ENCODE results near the gene EPHA7. TPM values are rescaled to one million over a fixed set of nuclear protein-coding genes. Genes with fewer than 3 reads are reported as not detected.

EPHA7 gene
- total RNA-seq, 1 experiment from 2014 or later: not detected

DNA sequence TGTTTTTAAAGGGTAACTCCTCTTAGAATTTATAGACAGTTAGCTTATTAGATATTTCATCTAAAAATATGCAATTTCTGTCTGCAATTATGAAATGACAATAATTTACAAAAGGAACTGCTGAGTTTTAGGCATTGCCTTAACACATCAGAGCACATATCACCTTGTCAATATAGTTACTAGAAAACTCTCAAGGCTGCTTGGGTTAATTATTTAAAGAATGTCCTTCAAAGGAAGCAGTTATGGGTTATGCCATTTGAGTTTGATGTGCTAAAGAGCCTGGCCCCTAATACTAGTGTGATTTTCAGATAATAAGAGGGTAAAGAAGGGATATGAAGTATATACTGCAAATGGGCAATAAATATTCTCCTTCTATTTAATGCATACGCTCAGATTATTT is 192.5 kb downstream of the EPHA7 start:
- H3K9me2 ChIP-seq (ENCODE audit: insufficient read depth): no peaks in the 10 kb centered on the region
- ChIA-PET CTCF (no interaction called here), RAD21 (ENCODE audit: low non-redundant PET in 1 of 2, low total read pairs in 2 of 2, uncharacterized antibody in 2 of 2, unreplicated experiment in 2 of 2) (no interaction called here), POLR2A (no interaction called here)
- no peak overlapping the region for H3K9ac ChIP-seq (ENCODE audit: low read length)
- no peaks in the 10 kb centered on the region for H3K4me1 ChIP-seq (ENCODE audit: control insufficient read depth in 1 of 2, insufficient read depth in 2 of 2, low read length in 2 of 2)
- no peak overlapping the region for H2AFZ ChIP-seq (ENCODE audit: low read depth, low read length, poor library complexity, severe bottlenecking)
- no peaks in the 10 kb centered on the region for H3K36me3 ChIP-seq (ENCODE audit: control insufficient read depth in 1 of 2, insufficient read depth in 2 of 2, low read length in 2 of 2)
- no peaks in the 10 kb centered on the region for H4K20me1 ChIP-seq (ENCODE audit: insufficient read depth)
- no peaks in the 10 kb centered on the region for H3K27me3 ChIP-seq (ENCODE audit: insufficient read depth, low read length)
- no peak overlapping the region for H3K4me3 ChIP-seq (replicated peaks in 1 of 2; ENCODE audit: low read depth in 1 of 2, low read length in 2 of 2)
- H3K27ac ChIP-seq (ENCODE audit: low read depth, low read length): no peak overlapping the region
- peaks cover 5% of the 10 kb centered on the region in 2 experiments; a peak in 2 of 4 replicates for H3K9me3 ChIP-seq (ENCODE audit: control insufficient read depth in 1 of 2, insufficient read depth in 1 of 2, low read depth in 1 of 2, low read length in 2 of 2)
- DNase-seq (ENCODE audit: low read depth, low spot score) (no peak), ATAC-seq (no peak)
- no peaks in the 10 kb centered on the region for H3K79me2 ChIP-seq (ENCODE audit: insufficient read depth, low read length)
- intact Hi-C loops (cut with micrococcal nuclease): no loop called here
- H3K4me2 ChIP-seq (ENCODE audit: low read length): no peak overlapping the region
- TF ChIP-seq JUND (IDR thresholded peaks at IDR 0.05): no peak
- no peak for TF ChIP-seq FOSL1 (IDR thresholded peaks at IDR 0.05; ENCODE audit: low read depth)
- TF ChIP-seq EZH2 (IDR thresholded peaks at IDR 0.05): no peak
- TF ChIP-seq ZBTB33 (IDR thresholded peaks at IDR 0.05; ENCODE audit: extremely low read depth, insufficient replicate concordance, low read length): no peak
- no peak for TF ChIP-seq SRF (IDR thresholded peaks at IDR 0.05; ENCODE audit: low read depth)
- no peak for TF ChIP-seq YY1 (IDR thresholded peaks at IDR 0.05; ENCODE audit: extremely low read depth, insufficient replicate concordance, low read depth, low read length)
- TF ChIP-seq TCF7L2 (IDR thresholded peaks at IDR 0.05; ENCODE audit: borderline replicate concordance, extremely low read depth, insufficient read depth, insufficient read length): no peak
- TF ChIP-seq EGR1 (IDR thresholded peaks at IDR 0.05; ENCODE audit: low read depth): no peak
- TF ChIP-seq RAD21 (IDR thresholded peaks at IDR 0.05; ENCODE audit: low read depth): no peak
- no peak for TF ChIP-seq ZFX (IDR thresholded peaks at IDR 0.05)
- TF ChIP-seq, protein P1, sequence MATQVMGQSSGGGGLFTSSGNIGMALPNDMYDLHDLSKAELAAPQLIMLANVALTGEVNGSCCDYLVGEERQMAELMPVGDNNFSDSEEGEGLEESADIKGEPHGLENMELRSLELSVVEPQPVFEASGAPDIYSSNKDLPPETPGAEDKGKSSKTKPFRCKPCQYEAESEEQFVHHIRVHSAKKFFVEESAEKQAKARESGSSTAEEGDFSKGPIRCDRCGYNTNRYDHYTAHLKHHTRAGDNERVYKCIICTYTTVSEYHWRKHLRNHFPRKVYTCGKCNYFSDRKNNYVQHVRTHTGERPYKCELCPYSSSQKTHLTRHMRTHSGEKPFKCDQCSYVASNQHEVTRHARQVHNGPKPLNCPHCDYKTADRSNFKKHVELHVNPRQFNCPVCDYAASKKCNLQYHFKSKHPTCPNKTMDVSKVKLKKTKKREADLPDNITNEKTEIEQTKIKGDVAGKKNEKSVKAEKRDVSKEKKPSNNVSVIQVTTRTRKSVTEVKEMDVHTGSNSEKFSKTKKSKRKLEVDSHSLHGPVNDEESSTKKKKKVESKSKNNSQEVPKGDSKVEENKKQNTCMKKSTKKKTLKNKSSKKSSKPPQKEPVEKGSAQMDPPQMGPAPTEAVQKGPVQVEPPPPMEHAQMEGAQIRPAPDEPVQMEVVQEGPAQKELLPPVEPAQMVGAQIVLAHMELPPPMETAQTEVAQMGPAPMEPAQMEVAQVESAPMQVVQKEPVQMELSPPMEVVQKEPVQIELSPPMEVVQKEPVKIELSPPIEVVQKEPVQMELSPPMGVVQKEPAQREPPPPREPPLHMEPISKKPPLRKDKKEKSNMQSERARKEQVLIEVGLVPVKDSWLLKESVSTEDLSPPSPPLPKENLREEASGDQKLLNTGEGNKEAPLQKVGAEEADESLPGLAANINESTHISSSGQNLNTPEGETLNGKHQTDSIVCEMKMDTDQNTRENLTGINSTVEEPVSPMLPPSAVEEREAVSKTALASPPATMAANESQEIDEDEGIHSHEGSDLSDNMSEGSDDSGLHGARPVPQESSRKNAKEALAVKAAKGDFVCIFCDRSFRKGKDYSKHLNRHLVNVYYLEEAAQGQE (IDR thresholded peaks at IDR 0.05; ENCODE audit: low read depth): no peak
- TF ChIP-seq CEBPB (IDR thresholded peaks at IDR 0.05; ENCODE audit: low read depth): no peak
- TF ChIP-seq, protein P2, sequence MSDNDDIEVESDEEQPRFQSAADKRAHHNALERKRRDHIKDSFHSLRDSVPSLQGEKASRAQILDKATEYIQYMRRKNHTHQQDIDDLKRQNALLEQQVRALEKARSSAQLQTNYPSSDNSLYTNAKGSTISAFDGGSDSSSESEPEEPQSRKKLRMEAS (IDR thresholded peaks at IDR 0.05): no peak
- no peak for TF ChIP-seq ELF1 (IDR thresholded peaks at IDR 0.05; ENCODE audit: borderline replicate concordance, low read depth)
- TF ChIP-seq SP1 (IDR thresholded peaks at IDR 0.05; ENCODE audit: low read depth): no peak
- TF ChIP-seq ZNF274 (IDR thresholded peaks at IDR 0.05; ENCODE audit: low read depth, low read length): no peak
- TF ChIP-seq EZH2phosphoT487 (IDR thresholded peaks at IDR 0.05; ENCODE audit: borderline replicate concordance): no peak
- no peak for TF ChIP-seq CTCF (IDR thresholded peaks at IDR 0.05 in 2 of 3, conservative IDR thresholded peaks at IDR 0.05 in 1 of 3; ENCODE audit: borderline replicate concordance in 1 of 3, insufficient read depth in 1 of 3, low read depth in 2 of 3, low read length in 2 of 3)
- no peak for TF ChIP-seq POLR2AphosphoS5 (IDR thresholded peaks at IDR 0.05; ENCODE audit: low read depth, low read length)
- no TSS peak for BruUV-seq (replicated peaks)
